ENCODE results near the gene FRAS1.

FRAS1 gene

DNA sequence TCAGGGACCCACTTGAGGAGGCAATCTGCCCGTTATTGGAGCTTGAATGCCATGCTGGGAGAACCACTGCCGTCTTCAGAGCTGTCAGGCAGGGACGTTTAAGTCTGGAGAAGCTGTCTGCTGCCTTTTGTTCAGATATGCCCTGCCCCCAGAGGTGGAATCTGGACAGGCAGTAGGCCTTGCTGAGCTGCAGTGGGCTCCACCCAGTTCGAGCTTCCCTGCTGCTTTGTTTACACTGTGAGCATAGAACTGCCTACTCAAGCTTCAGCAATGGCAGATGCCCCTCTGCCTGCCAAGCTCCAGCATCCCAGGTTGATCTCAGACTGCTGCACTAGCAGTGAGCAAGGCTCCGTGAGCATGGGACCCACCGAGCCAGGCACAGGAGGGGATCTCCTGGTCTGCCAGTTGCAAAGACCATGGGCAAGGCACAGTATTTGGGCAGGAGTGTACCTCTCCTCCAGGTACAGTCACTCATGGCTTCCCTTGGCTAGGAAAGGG, 68.8 kb downstream of the FRAS1 start:
- peak in 1 of 2 experiments; percentile 47 for DNase-seq

DNA sequence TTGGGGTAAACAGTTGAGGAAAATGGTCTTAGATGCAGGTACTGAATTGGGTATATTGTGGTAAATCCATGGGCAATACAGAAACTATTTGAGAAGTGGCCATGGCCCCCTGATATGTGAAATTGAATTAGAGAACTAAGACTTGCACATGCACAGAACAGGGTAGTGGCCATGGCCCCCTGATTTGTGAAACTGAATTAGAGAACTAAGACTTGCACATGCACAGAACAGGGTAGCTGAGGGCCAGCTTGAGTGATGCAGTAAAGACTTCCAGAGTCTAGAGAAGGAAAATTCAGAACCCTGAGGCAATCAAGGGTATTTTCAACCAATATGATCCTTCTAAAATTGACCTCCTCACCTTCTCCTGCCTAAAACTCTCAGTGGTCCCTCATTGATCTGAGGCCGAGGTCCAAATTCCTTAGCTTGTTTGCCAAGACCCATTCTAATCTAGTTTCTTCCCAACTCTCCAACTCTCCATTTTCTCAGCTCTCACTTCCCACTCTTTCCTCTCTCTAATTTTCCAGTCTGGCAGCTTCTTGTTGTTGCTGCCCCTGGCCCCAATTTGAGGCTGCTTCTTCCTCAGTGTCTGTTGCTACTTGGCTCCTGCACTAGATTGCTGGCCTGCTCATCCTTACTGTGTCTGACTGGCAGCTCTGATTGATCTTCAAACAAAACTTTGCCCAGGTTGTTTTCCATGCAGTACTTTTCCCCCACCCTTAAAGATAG, 72.4 kb downstream of the FRAS1 start:
- no peak for DNase-seq

DNA sequence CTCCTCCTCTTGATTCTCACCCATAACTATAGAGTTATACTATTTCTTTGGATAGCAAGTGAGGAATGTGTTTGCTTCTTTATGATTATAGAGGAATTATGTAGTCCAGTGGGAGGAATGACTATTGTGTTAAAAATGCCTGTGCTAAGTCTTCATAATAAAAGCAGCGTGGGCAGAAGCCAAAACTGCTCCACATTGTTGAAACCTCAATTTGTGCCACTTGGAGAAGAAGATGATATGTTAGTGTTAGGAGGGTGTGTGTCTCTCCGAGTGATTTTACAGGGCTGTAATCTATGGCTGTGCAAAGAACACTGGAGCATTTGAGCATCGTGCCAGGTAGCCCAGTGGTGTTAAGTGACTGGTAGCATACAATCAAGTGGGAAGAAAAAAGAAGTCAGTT, 74.3 kb downstream of the FRAS1 start:
- DNase-seq = no peak

- no peak for DNase-seq
Measured at GRCh38 chr4:78136109-78137081, 79.3 kb downstream of the FRAS1 start.

- no peak for DNase-seq
Measured at GRCh38 chr4:78137532-78137931, 80.4 kb downstream of the FRAS1 start.

GRCh38 chr4:78138252-78138651, 81.1 kb downstream of the FRAS1 start:
- no peak for DNase-seq

DNA sequence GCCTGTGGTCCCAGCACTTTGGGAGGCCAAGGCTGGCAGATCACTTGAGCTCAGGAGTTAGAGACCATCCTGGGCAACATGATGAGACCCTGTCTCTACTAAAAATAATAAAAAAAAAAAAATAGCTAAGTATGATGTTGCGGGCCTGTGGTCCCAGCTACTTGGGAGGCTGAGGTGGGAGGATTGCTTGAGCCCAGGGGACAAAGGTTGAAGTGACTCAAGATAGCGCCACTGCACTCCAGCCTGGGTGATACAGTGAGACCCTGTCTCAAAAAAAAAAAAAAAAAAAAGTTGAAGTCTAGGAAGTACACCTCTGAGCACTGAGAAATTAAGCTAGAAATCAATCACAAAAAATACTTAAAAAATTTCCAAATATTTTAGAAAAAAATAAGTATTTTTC, 86.5 kb downstream of the FRAS1 start:
- no peak for DNase-seq

GRCh38 chr4:78145008-78145407, 87.9 kb downstream of the FRAS1 start:
- no peak for DNase-seq

GRCh38 chr4:78145622-78146021, 88.5 kb downstream of the FRAS1 start:
- no peak for DNase-seq

GRCh38 chr4:78149751-78150542, 92.8 kb downstream of the FRAS1 start:
- DNase-seq = peak; percentile 28 to 72

DNA sequence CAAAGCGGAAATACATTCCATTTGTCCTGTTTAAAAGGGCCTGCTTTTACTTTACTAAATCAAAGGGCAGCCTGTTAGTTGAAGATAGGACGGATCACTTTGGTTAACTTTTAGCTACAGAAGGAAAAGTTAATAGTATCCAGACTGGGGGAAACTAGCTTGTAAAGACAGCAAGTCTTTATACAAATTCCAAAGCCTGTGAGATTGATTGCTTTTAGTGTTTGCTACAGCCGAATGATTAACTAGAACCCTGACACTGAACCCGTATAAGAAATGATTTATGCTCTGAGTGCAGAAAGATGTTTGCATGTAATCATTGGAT, 93.4 kb downstream of the FRAS1 start:
- no peak for DNase-seq

DNA sequence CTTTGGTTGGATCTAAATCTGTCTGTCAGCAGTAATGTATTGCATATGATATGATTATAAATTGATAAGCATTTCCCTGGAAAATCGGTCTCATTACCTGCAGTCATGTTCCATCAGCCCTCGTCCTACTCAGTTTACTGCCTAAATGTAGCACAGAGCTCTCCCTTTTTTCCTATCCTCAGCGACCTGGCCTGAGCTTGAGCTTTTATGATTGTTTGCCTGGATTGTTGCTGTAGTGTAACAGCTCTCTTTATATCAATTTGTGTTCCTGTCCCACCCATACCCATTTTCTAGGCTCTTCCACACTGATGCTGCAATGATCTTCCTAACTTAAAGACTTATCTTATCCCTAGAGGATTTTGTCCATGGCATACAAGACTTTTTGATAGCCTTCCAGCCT, 95.7 kb downstream of the FRAS1 start:
- DNase-seq = no peak

GRCh38 chr4:78154972-78155590, 98.0 kb downstream of the FRAS1 start:
- DNase-seq = no peak

DNA sequence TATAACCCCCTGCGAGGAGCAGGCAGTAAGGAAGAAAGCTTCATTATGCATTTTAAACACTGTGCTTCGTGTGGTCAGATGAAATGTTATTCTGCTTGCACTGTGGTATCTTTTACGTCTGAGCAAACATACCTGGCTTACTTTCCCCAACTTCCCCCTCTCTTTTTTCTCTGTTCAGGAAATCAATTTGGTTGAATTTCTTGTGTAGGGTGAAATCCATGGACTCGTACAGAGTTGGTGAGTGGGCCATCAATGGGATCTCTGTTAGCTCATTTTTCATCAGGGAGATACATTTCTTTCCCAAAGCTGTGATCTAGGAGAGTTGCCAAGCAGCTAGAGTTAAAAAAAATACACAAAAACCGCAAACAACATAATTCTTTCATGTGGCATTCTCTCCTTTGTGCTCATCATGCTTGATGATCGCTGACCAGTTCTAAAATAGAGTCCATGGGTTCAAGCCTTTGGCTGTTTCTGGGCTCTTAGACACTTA, 98.5 kb downstream of the FRAS1 start:
- DNase-seq = no peak

DNA sequence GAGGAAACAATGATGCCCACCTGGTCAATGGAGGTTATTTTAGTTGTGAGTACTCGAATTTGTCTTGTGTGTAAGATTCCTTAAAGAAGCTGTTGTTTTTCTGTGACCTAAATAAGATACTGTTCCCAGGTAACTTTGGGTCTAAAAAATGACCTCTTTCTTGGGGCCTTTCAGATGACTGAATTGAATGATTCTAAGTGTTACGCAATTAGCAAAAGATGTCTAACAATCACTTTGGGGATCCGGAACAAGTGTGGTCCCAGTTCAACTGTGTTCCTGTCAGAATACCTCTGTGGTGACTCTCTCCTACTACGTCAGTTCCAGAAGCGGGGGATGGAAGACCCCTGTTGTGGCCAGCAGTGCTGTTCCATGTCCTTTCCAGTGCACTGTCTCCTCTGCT, 99.4 kb downstream of the FRAS1 start:
- no peak for DNase-seq

DNA sequence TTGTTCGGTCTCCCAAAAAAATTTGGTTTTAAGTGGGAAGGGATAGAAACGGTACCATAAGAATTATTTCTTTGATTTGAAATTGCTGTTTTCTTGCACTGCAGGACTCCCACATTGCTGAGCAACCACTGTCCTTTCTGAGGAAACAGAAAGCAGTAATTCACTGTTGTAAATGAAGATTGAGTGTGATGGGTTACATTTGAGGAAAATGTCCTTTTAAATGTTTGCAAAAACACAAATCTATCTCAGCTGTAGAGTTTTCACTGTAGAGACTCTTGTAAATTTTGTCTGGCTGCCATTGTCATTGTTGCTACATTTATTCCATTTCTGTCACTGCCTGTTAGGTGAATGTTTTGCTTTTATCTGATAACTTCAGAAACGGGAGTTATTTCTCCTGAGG, 105.2 kb downstream of the FRAS1 start:
- no peak for DNase-seq

DNA sequence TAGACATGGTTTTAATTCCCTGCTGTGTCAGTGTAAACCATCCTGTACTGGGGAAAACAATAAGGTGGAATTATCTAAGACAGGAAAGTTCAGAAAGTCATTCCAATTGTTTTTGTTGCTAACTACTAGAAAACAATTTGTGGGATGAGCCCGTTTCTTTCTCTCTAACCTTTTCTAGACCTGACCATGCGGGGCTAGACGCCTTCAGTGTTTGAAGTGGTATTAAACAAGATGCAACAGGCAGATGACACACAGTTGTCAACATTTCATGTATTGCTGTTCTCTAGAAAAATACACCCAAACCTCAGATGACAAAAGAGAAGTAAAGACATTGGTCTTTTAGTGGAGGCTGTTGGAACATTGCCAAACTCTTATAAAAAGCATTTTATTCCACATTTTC, 105.7 kb downstream of the FRAS1 start:
- DNase-seq = no peak

GRCh38 chr4:78165758-78166157, 108.6 kb downstream of the FRAS1 start:
- no peak for DNase-seq

DNA sequence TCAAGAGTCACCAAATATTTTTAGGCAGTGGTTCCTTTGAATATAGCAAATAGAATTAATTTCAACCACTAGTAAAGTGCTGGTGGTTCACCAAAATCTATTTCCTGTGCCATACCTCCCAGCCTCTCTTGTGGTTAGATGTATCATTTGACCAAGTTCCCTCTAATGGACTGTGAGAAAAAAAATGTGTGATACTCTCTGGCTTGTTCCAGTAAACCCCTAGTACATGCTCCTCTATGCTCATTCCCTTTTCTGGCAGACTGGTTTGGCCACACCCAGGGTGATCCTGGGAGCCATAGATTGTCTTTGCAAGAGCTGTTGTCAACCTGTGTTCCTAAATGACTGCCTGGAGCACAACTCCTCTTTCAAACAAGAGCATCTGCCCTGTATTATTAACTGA, 109.5 kb downstream of the FRAS1 start:
- no peak for DNase-seq

GRCh38 chr4:78167510-78167909, 110.4 kb downstream of the FRAS1 start:
- DNase-seq = no peak

- peak; percentile 75 to 91 for DNase-seq
Measured at GRCh38 chr4:78168029-78168428, 110.9 kb downstream of the FRAS1 start.

GRCh38 chr4:78169728-78170127, 112.6 kb downstream of the FRAS1 start:
- DNase-seq = no peak

DNA sequence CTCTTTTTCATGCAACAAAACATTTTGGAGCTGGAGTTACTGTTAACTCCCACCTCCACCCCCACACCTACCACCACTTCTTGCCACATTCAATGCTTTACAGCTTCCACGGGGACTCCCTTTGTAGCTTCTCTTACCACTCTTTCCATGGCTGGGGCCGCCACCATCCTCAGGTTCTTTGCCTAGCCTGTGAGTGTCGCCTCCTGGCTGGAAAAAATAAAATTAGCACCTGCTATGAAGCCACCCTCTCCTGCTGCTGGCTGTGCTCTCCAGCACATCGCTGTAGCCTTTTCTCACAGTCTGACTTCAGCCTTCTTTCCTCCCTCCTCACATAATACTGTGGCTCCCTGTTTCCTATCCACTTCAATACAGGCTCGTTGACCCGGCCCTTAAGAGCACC, 114.4 kb downstream of the FRAS1 start:
- DNase-seq = no peak
